ENCODE data around the gene VAV3. TPM values are rescaled to one million over a fixed set of nuclear protein-coding genes. Genes with fewer than 3 reads are reported as not detected.

Gene VAV3
- total and polyA plus RNA-seq, 2 of the 8 experiments (the other 6 are each of a cell fraction or from before 2014, with no cell fraction given) = 2.9 to 7.9 TPM

DNA sequence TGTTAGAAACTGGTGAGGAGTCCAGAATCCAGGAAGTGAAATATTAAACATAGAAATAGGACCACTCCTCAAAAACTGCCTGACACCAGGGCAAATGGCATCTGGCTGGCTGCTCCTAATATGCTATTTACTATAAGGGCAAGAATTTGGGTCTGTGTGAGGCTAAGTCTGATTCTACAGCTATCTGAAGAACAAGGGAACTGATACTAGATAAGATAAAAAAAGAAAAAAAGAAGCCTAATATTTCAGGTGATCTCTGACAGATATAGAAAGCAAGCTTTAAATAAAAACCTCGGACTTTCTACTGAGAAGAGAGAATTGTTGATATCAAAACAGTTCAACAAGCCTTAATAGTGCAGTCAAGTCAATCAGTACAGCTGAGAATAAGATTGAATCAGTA lies 42.1 kb upstream of the VAV3 start (continued):
- TF ChIP-seq, protein P1, sequence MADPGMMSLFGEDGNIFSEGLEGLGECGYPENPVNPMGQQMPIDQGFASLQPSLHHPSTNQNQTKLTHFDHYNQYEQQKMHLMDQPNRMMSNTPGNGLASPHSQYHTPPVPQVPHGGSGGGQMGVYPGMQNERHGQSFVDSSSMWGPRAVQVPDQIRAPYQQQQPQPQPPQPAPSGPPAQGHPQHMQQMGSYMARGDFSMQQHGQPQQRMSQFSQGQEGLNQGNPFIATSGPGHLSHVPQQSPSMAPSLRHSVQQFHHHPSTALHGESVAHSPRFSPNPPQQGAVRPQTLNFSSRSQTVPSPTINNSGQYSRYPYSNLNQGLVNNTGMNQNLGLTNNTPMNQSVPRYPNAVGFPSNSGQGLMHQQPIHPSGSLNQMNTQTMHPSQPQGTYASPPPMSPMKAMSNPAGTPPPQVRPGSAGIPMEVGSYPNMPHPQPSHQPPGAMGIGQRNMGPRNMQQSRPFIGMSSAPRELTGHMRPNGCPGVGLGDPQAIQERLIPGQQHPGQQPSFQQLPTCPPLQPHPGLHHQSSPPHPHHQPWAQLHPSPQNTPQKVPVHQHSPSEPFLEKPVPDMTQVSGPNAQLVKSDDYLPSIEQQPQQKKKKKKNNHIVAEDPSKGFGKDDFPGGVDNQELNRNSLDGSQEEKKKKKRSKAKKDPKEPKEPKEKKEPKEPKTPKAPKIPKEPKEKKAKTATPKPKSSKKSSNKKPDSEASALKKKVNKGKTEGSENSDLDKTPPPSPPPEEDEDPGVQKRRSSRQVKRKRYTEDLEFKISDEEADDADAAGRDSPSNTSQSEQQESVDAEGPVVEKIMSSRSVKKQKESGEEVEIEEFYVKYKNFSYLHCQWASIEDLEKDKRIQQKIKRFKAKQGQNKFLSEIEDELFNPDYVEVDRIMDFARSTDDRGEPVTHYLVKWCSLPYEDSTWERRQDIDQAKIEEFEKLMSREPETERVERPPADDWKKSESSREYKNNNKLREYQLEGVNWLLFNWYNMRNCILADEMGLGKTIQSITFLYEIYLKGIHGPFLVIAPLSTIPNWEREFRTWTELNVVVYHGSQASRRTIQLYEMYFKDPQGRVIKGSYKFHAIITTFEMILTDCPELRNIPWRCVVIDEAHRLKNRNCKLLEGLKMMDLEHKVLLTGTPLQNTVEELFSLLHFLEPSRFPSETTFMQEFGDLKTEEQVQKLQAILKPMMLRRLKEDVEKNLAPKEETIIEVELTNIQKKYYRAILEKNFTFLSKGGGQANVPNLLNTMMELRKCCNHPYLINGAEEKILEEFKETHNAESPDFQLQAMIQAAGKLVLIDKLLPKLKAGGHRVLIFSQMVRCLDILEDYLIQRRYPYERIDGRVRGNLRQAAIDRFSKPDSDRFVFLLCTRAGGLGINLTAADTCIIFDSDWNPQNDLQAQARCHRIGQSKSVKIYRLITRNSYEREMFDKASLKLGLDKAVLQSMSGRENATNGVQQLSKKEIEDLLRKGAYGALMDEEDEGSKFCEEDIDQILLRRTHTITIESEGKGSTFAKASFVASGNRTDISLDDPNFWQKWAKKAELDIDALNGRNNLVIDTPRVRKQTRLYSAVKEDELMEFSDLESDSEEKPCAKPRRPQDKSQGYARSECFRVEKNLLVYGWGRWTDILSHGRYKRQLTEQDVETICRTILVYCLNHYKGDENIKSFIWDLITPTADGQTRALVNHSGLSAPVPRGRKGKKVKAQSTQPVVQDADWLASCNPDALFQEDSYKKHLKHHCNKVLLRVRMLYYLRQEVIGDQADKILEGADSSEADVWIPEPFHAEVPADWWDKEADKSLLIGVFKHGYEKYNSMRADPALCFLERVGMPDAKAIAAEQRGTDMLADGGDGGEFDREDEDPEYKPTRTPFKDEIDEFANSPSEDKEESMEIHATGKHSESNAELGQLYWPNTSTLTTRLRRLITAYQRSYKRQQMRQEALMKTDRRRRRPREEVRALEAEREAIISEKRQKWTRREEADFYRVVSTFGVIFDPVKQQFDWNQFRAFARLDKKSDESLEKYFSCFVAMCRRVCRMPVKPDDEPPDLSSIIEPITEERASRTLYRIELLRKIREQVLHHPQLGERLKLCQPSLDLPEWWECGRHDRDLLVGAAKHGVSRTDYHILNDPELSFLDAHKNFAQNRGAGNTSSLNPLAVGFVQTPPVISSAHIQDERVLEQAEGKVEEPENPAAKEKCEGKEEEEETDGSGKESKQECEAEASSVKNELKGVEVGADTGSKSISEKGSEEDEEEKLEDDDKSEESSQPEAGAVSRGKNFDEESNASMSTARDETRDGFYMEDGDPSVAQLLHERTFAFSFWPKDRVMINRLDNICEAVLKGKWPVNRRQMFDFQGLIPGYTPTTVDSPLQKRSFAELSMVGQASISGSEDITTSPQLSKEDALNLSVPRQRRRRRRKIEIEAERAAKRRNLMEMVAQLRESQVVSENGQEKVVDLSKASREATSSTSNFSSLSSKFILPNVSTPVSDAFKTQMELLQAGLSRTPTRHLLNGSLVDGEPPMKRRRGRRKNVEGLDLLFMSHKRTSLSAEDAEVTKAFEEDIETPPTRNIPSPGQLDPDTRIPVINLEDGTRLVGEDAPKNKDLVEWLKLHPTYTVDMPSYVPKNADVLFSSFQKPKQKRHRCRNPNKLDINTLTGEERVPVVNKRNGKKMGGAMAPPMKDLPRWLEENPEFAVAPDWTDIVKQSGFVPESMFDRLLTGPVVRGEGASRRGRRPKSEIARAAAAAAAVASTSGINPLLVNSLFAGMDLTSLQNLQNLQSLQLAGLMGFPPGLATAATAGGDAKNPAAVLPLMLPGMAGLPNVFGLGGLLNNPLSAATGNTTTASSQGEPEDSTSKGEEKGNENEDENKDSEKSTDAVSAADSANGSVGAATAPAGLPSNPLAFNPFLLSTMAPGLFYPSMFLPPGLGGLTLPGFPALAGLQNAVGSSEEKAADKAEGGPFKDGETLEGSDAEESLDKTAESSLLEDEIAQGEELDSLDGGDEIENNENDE (IDR thresholded peaks at IDR 0.05; ENCODE audit: insufficient replicate concordance, low read length) = no peak
- no peak for TF ChIP-seq CTCF (IDR thresholded peaks at IDR 0.05; ENCODE audit: control extremely low read depth in 1 of 3, insufficient read depth in 1 of 3, low read depth in 1 of 3, low read length in 3 of 3)
- TF ChIP-seq SIRT6 (IDR thresholded peaks at IDR 0.05; ENCODE audit: low read length) = no peak
